Measurements from ENCODE around the gene SPSB1. TPM values are rescaled to one million over a fixed set of nuclear protein-coding genes. Genes with fewer than 3 reads are reported as not detected.

Gene SPSB1
- polyA plus RNA-seq, 2 donors, result 14.4 to 20.9 TPM

DNA sequence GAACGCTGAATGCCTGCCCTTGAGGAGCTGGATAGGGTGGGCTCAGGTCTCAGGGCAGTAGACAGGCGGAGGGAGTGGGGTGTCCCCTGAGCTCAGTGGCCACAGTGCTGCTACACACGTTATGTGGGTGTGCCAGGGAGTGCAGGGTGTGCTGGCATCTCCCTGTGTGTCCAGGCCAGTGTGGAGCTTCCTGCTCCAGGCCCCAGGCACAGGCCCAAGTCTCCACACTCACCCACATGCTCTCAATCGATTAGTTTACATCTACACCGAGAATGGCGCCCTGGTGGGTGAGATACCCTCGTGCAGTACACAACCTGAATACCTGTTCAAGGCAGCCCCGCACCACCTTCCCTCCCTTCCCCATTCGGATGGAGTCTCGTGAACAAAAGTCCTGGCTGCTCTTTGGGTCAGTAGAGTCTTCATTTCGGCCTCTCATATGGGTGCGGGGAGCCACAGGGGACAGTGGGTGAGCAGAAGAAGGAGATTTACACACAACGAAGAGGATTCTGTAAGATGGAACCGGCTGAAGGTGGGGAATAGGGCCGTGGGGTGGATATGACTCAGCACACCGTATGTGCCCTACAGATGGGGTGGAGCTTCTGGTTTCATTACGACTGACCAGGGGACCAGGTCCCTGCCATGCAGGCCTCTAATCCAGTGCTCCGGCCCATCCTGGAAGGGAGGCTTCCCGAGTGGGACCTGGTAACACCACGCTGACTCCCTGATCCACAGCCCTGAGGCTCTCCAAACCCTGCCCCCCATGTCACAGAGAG, 93.3 kb downstream of the SPSB1 start:
- peak overlapping the region in 1 of 2 donors; percentile 63 for H3K27ac ChIP-seq (ENCODE audit: low read depth in 2 of 2, low read length in 1 of 2)
- peaks cover 0 to 13% of the 10 kb centered on the region in 2 donors for H3K4me1 ChIP-seq (ENCODE audit: control insufficient read depth in 2 of 2, insufficient read depth in 2 of 2, low read length in 1 of 2)
- H3K4me3 ChIP-seq (ENCODE audit: low read depth in 1 of 2, low read length in 2 of 2), result no peak overlapping the region
- no peaks in the 10 kb centered on the region for H3K9me3 ChIP-seq (ENCODE audit: control insufficient read depth in 2 of 2, insufficient read depth in 1 of 2, low read depth in 1 of 2, low read length in 1 of 2)
- H3K27me3 ChIP-seq (ENCODE audit: control insufficient read depth in 1 of 2, insufficient read depth in 2 of 2, low read length in 2 of 2), result no peaks in the 10 kb centered on the region
- WGBS, 2 donors, result 79 to 84% methylated on average over 20 of the region's 20 CpGs
- no peaks in the 10 kb centered on the region for H3K36me3 ChIP-seq (ENCODE audit: control insufficient read depth in 2 of 2, insufficient read depth in 2 of 2, low read length in 1 of 2)

- no peaks in the 10 kb centered on the region for H3K36me3 ChIP-seq (ENCODE audit: control insufficient read depth in 2 of 2, insufficient read depth in 2 of 2, low read length in 1 of 2)
- no peak overlapping the region for H3K4me3 ChIP-seq (ENCODE audit: low read depth in 1 of 2, low read length in 2 of 2)
- H3K27ac ChIP-seq (ENCODE audit: low read depth in 2 of 2, low read length in 1 of 2), result no peak overlapping the region
- no peaks in the 10 kb centered on the region for H3K27me3 ChIP-seq (ENCODE audit: control insufficient read depth in 1 of 2, insufficient read depth in 2 of 2, low read length in 2 of 2)
- no peaks in the 10 kb centered on the region for H3K9me3 ChIP-seq (ENCODE audit: control insufficient read depth in 2 of 2, insufficient read depth in 1 of 2, low read depth in 1 of 2, low read length in 1 of 2)
- WGBS, 2 donors, result 59 to 60% methylated on average over 18 of the region's 18 CpGs
- H3K4me1 ChIP-seq (ENCODE audit: control insufficient read depth in 2 of 2, insufficient read depth in 2 of 2, low read length in 1 of 2), result peaks cover 0 to 9% of the 10 kb centered on the region in 2 donors
Observed at GRCh38 chr1:9388335-9389180, 95.9 kb downstream of the SPSB1 start.

- no peak overlapping the region for H3K27ac ChIP-seq (ENCODE audit: low read depth in 2 of 2, low read length in 1 of 2)
- H3K27me3 ChIP-seq (ENCODE audit: control insufficient read depth in 1 of 2, insufficient read depth in 2 of 2, low read length in 2 of 2), result no peaks in the 10 kb centered on the region
- H3K4me3 ChIP-seq (ENCODE audit: low read depth in 1 of 2, low read length in 2 of 2), result no peak overlapping the region
- H3K4me1 ChIP-seq (ENCODE audit: control insufficient read depth in 2 of 2, insufficient read depth in 2 of 2, low read length in 1 of 2), result peaks cover 0 to 6% of the 10 kb centered on the region in 2 donors
- 77 to 82% methylated on average over 7 of the region's 7 CpGs for WGBS, 2 donors
- H3K36me3 ChIP-seq (ENCODE audit: control insufficient read depth in 2 of 2, insufficient read depth in 2 of 2, low read length in 1 of 2), result no peaks in the 10 kb centered on the region
- no peaks in the 10 kb centered on the region for H3K9me3 ChIP-seq (ENCODE audit: control insufficient read depth in 2 of 2, insufficient read depth in 1 of 2, low read depth in 1 of 2, low read length in 1 of 2)
Observed at GRCh38 chr1:9389968-9390367, 97.3 kb downstream of the SPSB1 start.

GRCh38 chr1:9391620-9392019, 98.9 kb downstream of the SPSB1 start:
- Histone ChIP-seq H3K4me3 (ENCODE audit: low read depth in 1 of 2, low read length in 2 of 2) (no peak overlapping the region), H3K4me1 (ENCODE audit: control insufficient read depth in 2 of 2, insufficient read depth in 2 of 2, low read length in 1 of 2) (no peaks in the 10 kb centered on the region), H3K27me3 (ENCODE audit: control insufficient read depth in 1 of 2, insufficient read depth in 2 of 2, low read length in 2 of 2) (no peaks in the 10 kb centered on the region), H3K36me3 (ENCODE audit: control insufficient read depth in 2 of 2, insufficient read depth in 2 of 2, low read length in 1 of 2) (no peaks in the 10 kb centered on the region), H3K9me3 (ENCODE audit: control insufficient read depth in 2 of 2, insufficient read depth in 1 of 2, low read depth in 1 of 2, low read length in 1 of 2) (no peaks in the 10 kb centered on the region), H3K27ac (ENCODE audit: low read depth in 2 of 2, low read length in 1 of 2) (no peak overlapping the region)
- WGBS, 2 donors, result 83 to 84% methylated on average over 6 of the region's 6 CpGs

GRCh38 chr1:9394010-9394409, 101.3 kb downstream of the SPSB1 start:
- 65 to 67% methylated on average over 6 of the region's 6 CpGs for WGBS, 2 donors
- H3K27me3 ChIP-seq (ENCODE audit: control insufficient read depth in 1 of 2, insufficient read depth in 2 of 2, low read length in 2 of 2), result no peaks in the 10 kb centered on the region
- H3K9me3 ChIP-seq (ENCODE audit: control insufficient read depth in 2 of 2, insufficient read depth in 1 of 2, low read depth in 1 of 2, low read length in 1 of 2), result no peaks in the 10 kb centered on the region
- H3K4me1 ChIP-seq (ENCODE audit: control insufficient read depth in 2 of 2, insufficient read depth in 2 of 2, low read length in 1 of 2), result peaks cover 0 to 6% of the 10 kb centered on the region in 2 donors
- no peaks in the 10 kb centered on the region for H3K36me3 ChIP-seq (ENCODE audit: control insufficient read depth in 2 of 2, insufficient read depth in 2 of 2, low read length in 1 of 2)
- no peak overlapping the region for H3K4me3 ChIP-seq (ENCODE audit: low read depth in 1 of 2, low read length in 2 of 2)
- H3K27ac ChIP-seq (ENCODE audit: low read depth in 2 of 2, low read length in 1 of 2), result no peak overlapping the region

DNA sequence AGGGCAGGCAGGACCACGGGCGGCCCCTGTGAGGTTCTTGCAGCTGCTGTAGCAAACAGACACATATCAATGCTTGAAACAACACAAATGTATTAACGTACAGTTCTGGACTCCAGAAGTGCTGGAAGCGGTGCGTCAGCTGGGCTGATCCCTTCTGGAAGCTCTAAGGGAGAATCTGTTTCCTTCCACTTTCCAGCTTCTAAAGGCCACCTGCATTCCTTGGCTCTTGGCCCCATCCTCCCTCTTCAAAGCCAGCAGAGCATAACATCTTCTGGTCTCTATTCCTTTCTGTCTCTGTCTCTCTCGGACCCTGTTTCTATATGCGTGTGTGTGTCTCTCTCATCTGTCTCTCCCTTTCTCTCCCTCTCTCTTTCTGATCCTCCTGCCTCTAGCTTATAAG, 102.3 kb downstream of the SPSB1 start:
- 93 to 94% methylated on average over 7 of the region's 7 CpGs for WGBS, 2 donors
- Histone ChIP-seq H3K27ac (ENCODE audit: low read depth in 2 of 2, low read length in 1 of 2) (no peak overlapping the region), H3K4me1 (ENCODE audit: control insufficient read depth in 2 of 2, insufficient read depth in 2 of 2, low read length in 1 of 2) (peaks cover 5 to 6% of the 10 kb centered on the region in 2 donors), H3K4me3 (ENCODE audit: low read depth in 1 of 2, low read length in 2 of 2) (no peak overlapping the region), H3K9me3 (ENCODE audit: control insufficient read depth in 2 of 2, insufficient read depth in 1 of 2, low read depth in 1 of 2, low read length in 1 of 2) (no peaks in the 10 kb centered on the region), H3K27me3 (ENCODE audit: control insufficient read depth in 1 of 2, insufficient read depth in 2 of 2, low read length in 2 of 2) (no peaks in the 10 kb centered on the region), H3K36me3 (ENCODE audit: control insufficient read depth in 2 of 2, insufficient read depth in 2 of 2, low read length in 1 of 2) (no peaks in the 10 kb centered on the region)

DNA sequence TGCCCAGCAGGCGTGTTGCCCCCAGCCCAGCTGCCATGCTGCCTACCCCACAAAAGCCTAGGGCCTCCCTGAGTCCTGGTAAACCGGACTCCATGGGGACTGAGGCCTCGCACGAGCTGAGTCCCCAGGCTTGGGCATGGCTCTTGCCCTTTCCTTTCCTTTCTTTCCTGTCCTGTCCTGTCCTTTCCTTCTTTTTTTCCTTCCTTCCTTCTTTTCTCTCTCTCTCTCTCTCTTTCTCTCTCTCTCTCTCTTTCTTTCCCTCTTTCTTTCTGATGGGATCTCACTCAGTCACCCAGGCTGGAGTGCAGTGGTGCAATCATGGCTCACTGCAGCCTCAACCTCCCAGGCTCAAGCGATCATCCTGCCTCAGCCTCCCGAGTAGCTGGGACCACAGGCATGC, 104.4 kb downstream of the SPSB1 start:
- 91 to 93% methylated on average over 6 of the region's 6 CpGs for WGBS, 2 donors
- Histone ChIP-seq H3K36me3 (ENCODE audit: control insufficient read depth in 2 of 2, insufficient read depth in 2 of 2, low read length in 1 of 2) (no peaks in the 10 kb centered on the region), H3K4me1 (ENCODE audit: control insufficient read depth in 2 of 2, insufficient read depth in 2 of 2, low read length in 1 of 2) (peaks cover 5 to 6% of the 10 kb centered on the region in 2 donors), H3K9me3 (ENCODE audit: control insufficient read depth in 2 of 2, insufficient read depth in 1 of 2, low read depth in 1 of 2, low read length in 1 of 2) (no peaks in the 10 kb centered on the region), H3K27me3 (ENCODE audit: control insufficient read depth in 1 of 2, insufficient read depth in 2 of 2, low read length in 2 of 2) (no peaks in the 10 kb centered on the region), H3K4me3 (ENCODE audit: low read depth in 1 of 2, low read length in 2 of 2) (no peak overlapping the region), H3K27ac (ENCODE audit: low read depth in 2 of 2, low read length in 1 of 2) (no peak overlapping the region)

DNA sequence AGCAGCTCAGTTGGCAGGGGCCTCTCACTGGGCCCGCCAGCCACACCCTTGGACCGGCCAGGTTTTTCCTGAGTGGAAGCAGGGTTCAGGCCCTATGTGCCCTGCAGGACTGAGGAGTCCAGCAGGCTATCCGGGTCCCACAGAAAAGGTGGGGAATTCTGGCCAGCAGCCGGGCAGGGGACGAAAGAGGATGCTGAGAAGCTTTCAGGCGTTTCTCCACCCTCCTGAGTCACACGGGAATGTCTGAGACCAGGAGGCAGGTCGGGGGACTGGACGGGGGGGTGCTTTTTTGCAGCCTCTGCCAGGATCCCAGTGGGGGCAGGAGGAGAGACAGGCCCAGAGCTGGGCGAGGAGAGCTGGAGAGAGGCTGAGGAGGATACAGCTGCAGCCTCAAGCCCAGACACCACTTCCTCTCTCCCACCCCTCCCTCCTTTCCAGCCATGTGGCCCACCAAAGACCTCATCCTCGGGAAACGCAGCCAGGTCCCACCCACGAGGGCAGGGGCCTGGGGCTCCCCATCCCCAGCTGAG, 105.4 kb downstream of the SPSB1 start:
- H3K36me3 ChIP-seq (ENCODE audit: control insufficient read depth in 2 of 2, insufficient read depth in 2 of 2, low read length in 1 of 2), result no peaks in the 10 kb centered on the region
- peaks cover 5 to 6% of the 10 kb centered on the region in 2 donors for H3K4me1 ChIP-seq (ENCODE audit: control insufficient read depth in 2 of 2, insufficient read depth in 2 of 2, low read length in 1 of 2)
- WGBS, 2 donors, result 27 to 52% methylated on average over 13 of the region's 13 CpGs
- no peaks in the 10 kb centered on the region for H3K27me3 ChIP-seq (ENCODE audit: control insufficient read depth in 1 of 2, insufficient read depth in 2 of 2, low read length in 2 of 2)
- H3K27ac ChIP-seq (ENCODE audit: low read depth in 2 of 2, low read length in 1 of 2), result no peak overlapping the region
- no peak overlapping the region for H3K4me3 ChIP-seq (ENCODE audit: low read depth in 1 of 2, low read length in 2 of 2)
- no peaks in the 10 kb centered on the region for H3K9me3 ChIP-seq (ENCODE audit: control insufficient read depth in 2 of 2, insufficient read depth in 1 of 2, low read depth in 1 of 2, low read length in 1 of 2)

DNA sequence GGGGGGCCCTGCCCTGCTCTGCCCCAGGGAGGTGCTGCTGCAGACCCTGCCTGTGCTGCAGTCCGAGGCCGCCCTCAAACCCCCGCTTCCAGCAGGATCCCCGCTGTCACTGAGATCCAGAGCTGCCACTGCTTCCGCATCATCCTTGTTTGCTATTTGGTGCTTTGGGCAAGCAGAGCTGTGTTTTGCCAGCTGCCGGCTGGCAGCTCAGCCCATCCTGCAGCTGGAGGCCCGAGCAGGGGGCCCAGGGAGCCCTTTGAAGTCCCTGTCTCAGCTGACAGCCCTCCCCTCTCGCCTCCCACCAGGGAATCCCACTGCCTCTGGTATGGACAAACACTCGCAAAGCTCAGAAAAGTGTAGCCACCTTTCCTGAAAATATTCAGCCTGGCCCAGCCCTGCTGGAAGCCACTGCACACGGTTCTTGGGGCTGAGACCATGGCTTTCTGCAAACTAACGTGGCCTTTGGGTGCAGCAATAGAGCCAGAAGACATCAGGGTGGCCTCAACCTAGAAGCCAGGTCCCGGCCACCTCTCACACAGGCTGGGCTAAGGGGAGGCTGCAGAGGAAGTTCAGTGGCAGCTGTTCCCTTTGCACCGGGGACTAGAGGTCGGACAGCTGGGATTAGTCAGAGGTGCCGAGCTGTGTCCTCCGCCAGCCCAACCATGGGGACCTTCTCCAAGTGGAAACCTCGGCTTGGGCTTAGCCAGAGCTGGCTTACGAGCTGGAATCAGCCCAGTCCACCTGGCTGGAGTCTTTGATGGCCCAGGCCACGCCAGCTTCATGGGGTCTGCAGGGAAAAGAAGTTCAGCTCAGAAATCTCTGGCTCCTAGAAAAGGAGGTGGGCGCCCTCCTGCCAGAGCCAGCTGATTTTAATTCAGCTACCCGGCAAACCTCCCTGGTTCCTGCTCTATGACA, 107.1 kb downstream of the SPSB1 start:
- peaks cover 5 to 11% of the 10 kb centered on the region in 2 donors for H3K4me1 ChIP-seq (ENCODE audit: control insufficient read depth in 2 of 2, insufficient read depth in 2 of 2, low read length in 1 of 2)
- no peak overlapping the region for H3K4me3 ChIP-seq (ENCODE audit: low read depth in 1 of 2, low read length in 2 of 2)
- WGBS, 2 donors, result 63 to 67% methylated on average over 21 of the region's 21 CpGs
- peak overlapping the region in 1 of 2 donors; percentile 29 for H3K27ac ChIP-seq (ENCODE audit: low read depth in 2 of 2, low read length in 1 of 2)
- H3K9me3 ChIP-seq (ENCODE audit: control insufficient read depth in 2 of 2, insufficient read depth in 1 of 2, low read depth in 1 of 2, low read length in 1 of 2), result no peaks in the 10 kb centered on the region
- H3K27me3 ChIP-seq (ENCODE audit: control insufficient read depth in 1 of 2, insufficient read depth in 2 of 2, low read length in 2 of 2), result no peaks in the 10 kb centered on the region
- H3K36me3 ChIP-seq (ENCODE audit: control insufficient read depth in 2 of 2, insufficient read depth in 2 of 2, low read length in 1 of 2), result no peaks in the 10 kb centered on the region

All from esophagus (tissue), 2 donors.